GM21717 (cell line): ENCODE results near the gene TOMM7.

Source experiments
- ATAC-seq: cut with Tn5 transposase; IDR thresholded peaks from one replicate; pipeline ENCODE4 v1.9.1; 2021; ENCODE audit warnings: mild to moderate bottlenecking, moderate library complexity; ENCODE audit not compliant: unreplicated experiment

TOMM7 gene

DNA sequence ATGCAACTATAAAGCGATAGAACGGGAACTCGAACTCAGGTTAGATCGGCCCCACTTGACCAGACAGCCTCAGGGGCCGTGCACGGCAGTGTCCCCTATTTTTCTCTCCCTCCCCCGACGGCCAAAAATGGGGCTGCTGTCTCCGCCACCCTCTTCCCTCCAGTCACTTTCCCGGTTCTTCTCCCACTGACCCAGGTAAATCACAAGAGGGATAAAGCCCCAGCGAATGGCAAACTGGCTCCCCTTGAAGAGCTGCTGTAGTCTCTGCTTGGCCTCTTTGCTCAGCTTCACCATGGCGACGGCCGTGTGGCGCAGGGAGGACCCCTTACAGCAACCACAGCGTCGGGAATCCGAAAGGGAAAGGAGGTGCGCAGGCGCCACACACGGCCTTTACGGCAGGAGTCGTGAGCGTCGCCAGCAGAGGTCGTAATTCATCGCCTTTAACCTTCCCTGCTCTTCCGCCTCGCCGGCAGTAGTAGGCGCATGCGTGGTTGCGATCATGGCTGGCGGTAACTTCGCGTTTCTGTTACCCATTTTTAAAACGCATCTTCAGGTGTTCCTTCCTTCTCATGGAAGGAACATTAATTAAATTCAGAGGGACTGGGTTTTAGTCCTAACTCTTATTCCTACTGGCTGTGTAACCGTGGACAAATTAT lies at the start of gene TOMM7:
Gene TOMM7, minus strand, starts transcription at position 364 of the 656 bp plus-strand sequence. Its CDS starts 70 bp downstream, at position 294.
- peak; percentile 82 for ATAC-seq

DNA sequence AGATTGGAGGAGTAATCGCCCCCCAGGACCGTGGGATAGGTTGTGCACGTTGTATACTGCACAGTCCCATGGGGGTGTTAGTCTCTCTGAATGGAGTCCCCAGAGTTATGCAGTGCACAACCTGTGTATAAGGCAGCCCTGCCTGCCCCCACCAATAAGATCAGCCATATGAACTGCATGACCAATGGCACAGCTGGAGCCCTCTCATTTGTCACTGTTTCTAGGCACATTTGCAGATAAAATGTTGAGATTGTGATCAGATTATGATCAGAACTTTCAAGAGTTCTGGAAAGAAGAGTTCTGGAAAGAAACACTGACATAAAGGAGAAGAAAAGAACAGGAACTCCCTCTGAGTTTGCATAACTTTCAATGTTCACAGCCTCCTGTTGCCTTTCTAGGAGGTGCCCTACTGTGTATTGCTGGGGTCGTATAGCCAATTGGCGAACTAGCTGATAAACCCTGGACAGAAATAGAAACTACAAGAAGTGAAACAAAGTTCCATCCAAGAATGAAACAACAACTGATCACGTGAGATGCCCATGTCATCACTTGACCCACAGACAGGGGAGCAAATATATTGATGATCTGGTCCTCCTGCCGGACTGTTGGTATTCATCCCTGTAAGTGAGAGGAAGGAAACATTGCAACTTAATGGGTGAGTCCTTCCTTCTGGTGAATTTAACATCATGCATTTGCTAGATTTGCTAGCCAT lies 49.6 kb upstream of the TOMM7 start:
- peak; percentile 98 for ATAC-seq

DNA sequence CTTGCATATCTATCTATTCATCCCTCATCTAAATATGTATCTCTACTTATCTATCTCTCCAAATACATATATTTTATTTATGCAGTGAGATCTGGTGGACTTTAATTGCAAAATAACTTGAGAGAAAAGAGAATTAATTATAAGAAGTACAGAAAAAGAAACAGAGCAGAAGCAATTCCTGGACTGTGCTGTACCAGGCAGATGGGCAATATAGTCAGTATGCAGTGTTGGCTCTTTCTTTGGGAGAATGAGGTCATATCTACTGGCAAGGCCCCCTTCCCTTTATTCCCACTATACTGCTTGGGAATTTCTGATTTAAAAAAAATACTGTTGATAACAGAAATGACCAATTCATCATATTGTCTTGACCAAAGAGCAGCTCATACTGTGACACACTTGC lies 49.0 kb upstream of the TOMM7 start:
- no peak for ATAC-seq

DNA sequence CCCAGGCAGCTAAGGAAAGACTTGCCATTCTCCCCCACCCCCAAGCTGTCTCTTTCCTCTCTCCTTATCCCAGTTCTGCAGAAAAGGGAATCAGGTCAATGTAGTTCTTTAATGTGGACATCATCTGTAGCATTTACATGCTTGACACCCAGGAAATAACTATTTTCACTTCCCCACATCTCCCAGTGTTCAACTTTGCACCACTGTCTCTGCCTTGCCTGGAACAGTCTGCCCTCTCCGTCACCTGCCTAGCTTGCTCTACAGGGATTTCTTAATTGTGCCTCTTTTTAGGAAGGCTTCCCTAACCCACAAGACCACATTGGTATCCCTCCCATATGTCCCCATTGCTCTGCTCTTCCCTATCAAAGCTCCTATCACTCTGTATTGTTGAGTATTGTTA lies 45.9 kb upstream of the TOMM7 start:
- ATAC-seq = no peak

DNA sequence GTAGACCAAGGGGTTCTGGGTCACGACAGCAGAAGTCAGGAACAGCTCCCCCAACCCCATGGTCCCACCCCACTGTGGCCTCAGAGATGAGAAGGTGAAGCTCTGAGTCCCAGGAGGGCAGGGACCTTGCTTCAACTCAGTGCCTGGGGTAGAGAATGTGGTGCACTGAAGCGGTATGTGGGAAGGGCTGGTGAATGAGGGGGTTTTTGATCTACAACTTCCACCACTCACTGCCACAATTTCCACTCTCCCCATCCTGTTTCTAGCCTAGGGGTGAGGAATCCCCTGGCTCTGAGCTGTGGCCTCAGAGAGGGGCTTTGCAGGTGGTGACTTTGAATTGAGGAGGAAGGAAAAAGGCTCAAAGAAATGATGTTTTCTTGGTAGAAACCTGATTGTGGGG lies 44.9 kb upstream of the TOMM7 start:
- ATAC-seq = no peak

DNA sequence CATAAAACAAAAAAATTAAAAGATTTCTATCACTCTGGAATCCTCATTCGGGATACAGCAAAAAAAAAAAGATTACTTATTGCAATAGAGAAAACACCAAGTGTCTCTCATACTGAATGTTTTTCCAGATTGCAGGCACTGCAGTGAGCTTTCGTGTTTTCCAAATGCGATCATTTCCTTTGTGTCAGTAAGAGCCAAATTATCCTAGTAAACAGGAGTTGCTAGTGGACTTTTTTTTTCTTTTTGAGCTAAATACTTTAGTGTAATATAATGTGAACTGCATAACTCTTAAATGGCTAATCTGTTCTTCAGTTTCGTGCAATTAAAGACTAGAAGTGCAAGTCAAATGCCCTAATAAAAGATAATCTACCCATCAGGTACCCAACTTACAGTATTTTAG lies 44.4 kb upstream of the TOMM7 start:
- no peak for ATAC-seq

DNA sequence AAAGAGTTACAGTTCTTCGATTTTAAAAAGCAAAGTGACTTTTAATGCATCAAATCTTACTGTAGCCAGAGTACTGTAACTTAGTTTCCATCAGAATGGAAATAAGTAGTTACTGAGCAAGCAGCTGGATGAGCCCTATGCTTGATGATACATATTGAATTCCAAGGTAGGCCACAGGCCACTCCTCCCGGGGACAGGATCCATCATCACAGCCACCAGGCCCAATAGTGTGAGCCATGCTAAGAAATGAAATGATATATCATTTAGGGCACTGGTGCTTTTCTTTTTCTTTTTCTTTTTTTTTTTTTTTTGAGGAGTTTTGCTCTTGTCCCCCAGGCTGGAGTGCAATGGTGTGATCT lies 42.9 kb upstream of the TOMM7 start:
- ATAC-seq = no peak

DNA sequence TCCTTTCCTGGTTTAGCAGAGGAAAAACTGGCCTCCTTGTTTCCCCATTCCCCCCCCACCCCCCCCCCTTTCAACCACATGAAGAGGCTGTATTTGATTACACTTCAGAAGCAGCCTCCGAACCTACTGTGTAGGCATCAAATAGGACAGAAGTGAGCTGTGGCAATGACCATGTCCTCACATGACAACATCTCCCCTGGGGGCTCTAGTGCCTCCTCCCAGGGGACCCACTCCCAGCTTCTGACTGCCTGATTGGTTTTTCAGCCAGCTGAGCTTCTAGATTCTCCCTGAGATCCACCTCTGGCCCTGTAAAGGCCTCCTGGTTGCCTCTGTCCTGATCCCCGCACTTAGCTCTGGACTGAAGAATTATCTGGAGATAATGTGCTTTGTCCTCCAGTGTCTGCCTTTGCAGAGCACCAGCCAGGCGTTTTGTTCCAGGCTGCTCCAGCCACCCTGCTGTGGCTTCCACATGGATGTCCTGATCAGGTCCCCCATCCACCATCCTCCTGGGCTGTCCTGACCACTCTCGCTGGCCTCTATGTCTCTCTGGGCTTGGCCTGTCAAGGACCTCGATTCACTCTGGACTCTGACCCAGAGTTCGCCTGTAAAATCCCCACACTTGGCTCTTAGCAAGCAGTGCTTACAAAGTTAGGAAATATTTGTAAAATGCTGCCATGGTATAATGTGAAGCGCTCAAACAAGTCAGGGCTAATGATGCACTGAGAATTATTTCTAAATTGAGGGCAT lies 42.4 kb upstream of the TOMM7 start:
- no peak for ATAC-seq

DNA sequence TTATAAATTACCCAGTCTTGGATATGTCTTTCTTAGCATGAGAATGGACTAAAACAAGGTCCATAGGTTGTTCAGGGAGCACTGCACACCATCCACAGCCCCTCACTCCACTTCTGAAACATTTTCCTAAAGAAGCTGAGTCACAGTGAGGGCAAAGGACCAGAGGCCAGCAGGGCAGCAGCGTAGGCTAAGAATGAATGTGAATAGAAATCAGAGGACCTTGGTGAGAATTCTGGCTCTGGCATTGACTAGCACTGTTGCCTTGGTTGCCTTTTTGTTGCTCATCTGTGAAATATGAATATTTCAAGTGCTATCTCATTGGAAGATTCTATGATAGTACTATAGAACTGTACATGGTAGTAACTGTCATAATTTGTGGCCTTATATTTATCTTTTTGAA lies 41.7 kb upstream of the TOMM7 start:
- ATAC-seq = no peak

DNA sequence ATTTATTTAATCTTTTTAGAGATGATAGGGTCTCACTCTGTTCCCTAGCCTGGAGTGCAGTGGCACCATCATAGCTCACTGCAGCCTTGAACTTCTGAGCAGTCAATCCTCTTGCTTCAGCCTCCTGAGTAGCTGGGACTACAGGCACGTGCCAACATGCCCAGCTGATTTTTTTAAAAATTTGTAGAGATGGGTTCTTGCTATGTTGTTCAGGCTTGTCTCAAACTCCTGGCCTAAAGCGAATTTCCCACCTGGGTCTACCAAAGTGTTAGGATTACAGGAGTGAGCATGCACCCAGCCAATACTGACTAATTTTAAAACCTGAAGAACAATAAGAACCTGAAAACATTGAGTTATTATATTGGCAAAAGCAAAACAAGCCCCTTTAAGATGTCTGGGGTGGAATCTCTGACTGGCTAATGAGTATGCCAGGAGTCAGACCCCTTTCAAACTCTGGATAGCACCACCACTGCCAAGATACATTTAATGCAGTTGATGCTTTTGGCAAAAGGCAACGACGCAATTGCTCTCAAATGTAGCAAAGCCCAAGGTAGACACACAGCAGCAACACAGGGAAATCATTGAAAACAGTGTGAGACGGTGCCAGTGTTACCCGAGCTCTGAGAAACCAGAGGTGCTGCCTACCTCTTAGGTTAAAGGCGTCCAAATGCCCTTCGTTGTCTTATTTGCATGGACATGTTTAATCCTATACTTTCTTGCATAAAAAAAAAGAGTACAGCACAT lies 40.7 kb upstream of the TOMM7 start:
- no peak for ATAC-seq

DNA sequence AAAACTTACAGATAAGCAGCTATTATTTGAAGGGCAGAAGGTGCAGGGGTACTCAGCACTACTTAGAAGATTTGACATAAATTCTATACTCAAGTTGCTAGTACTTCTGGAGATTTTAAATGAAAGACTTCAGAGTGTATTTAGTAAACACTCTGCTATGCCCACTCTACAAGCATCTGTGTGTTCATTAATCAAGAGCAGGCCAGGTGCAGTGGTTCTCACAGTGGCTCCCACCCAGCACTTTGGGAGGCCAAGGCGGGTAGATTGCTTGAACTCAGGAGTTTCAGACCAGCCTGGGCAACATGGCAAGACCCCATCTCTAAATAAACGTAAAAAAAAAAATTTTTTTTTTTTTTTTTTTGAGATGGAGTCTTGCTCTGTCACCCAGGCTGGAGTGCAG lies 38.9 kb upstream of the TOMM7 start:
- no peak for ATAC-seq

DNA sequence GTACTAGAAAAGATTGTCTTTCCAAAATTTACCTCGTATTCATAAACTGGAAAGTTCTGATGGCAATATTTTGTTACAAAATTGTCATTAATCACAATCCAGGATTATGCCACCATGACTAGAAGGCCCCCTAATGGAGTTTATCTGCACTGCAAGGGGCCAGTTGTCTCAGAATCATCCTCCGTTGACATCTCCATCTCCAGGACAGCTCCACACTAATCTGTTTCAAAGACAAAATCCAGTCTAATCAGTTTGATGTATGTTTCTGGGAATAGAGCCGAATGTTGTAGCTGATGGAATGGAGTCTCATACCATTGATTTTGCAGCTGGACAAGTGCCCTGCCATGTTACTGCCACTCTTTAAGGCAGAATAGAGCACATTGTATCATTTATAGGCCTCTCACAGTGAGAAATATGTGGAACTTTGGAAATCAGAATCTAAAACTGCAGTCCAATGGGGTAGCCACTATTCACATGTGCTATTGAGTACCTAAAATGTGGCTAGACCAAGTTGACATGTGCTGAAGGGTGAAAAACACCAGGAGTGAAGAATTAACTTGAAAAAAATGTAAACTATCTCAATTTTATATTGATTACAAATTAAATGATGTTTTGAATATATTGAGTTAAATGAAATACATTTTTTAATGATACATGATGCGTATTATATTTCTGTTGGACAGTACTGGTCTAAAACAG lies 38.3 kb upstream of the TOMM7 start:
- ATAC-seq = no peak

DNA sequence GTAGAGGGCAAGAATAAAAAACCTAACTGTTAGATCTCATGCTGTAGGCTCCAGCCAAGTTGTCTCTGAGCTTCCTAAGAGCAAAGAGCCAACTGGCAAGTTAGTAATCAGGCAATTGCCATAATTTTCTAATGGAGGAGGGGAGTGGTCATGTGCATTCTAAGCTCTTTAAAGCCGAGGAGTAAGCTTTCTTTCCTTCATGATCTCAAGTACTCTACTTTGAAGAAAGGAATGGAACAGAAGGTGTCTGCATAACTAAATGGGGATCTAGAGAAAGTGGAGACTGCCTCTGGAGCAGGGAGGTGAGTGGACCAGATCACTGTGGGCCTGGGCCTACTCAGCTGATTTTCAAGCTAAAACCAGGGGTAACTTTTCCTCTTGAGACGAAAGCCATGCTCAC lies 37.7 kb upstream of the TOMM7 start:
- no peak for ATAC-seq

DNA sequence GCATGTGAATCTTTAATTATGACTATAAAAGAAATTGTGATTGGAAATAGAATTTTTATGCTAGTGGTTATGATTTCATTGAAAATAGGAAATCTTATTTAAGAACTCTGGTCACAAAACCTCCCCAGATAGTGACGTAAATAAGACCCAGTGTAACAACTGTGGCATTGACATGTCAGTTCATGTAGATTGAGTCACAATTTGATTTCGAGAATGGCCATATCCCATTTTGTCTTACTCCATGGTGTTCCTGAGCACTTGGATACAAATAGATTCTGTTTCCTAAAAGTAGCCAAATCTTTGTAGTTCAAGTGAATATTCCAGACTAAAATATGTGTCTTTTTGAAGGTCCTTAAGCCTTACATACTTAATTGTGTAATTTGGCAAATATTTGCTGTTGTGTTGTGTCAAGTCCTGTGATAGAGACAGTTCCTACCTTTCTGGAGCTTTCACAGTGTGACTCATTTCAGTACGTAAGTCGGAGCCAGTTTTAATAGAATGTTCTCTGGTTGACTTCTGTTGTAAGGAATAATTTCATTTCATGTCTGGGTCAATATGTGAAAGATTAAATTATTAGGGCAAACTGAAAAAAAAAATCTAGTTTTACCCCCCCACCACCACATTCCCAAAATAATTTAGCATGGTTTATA lies 37.1 kb upstream of the TOMM7 start:
- no peak for ATAC-seq

DNA sequence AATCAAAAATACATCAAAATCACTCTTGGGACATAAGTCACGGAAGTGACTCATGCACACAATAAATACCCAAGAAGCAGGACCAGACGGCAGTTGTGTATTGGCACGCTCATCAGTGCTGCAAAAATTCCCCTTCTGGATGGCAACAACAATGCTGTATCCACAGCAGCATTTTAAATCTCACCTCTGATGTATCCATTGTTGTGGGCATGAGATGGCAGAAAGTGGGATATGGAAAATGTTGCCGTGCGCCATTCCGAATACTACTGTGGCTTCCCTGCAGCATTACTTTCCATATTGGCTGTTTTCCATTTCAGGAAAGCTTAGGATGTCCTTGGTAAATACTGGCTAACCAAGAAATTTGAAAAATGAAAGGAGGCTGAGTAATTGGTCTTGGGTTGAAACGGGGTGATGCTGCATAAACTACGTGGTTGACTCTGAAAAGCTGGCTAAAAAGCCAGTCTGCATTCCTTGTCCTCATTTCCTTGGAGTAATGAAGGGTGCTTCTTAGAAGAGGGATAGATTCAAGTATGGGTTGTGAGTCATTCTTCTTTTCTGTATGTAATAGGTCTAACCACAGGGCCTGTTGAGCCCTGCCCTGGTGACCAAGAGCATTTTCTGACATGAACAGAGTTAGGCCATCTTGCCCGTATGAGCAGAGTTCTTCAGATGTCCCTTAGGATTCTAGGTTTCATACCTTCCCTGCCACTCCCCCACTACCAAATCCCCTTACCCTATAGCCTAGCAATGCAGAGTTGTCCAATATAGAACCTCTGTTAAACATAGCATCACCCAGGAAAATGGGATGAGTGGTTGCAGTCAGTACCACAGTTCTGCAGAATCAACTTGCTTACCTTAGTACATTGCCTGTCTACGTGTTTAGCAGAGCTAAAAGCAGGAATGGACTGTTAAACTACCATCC lies 36.3 kb upstream of the TOMM7 start:
- no peak for ATAC-seq

DNA sequence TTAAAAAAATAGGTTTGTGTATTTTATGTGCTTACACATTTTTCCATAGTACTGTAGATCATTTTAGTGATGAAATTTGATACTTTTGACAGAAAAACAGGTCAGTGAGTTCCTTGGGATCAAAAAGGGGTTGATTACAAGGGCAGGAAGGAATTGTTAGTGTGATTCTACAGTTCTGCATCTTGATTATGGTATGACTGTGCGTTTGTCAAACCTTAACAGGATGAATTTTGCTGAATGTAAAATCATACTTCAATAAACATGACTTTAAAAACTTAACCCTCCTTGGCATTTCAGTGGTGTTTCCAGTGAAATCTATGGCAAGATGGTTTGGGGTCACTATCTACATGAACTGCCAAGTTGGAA lies 35.6 kb upstream of the TOMM7 start:
- no peak for ATAC-seq

DNA sequence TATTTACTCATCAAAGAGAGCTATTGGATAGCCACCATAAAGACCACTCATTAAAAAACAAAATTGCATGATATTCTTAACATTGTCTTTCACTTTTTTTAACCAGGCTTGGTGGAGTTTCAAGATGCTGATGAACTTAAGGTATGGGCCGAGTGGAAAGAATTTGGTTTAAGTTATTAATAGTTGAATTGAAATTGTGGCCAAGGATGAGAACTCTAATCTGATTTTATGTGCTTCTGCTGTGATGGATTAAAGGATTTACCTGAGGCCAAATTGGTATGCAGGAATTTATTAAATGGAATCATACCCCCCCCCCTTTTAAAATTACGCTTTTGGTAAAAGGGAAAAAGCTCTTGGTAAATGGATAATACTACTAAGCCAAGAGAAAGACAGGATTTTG lies 33.8 kb upstream of the TOMM7 start:
- ATAC-seq = no peak

DNA sequence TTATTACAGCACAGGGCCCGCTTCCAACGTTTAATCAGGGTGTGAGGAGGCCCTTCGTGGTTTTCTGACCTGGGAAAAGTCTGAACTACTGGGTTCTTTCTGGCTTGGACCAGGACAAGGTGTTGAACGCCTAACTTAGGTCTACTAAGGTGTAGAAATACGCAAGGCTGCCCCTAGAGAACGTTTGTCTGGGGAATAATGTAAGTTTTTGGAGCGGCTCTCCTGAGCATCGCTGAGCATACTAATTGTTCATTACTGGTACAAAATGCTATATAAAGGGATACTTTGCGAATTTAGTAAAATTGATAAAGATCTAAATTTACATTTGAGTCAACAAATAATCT lies 32.4 kb upstream of the TOMM7 start:
- ATAC-seq = no peak
